Measurements from ENCODE around the gene ZNF532.
"Not testable (repeated sequence)": the region's sequence is repeated elsewhere in the genome, so short reads cannot be mapped to it uniquely, and the experiment has no call there.

The ZNF532 gene, protein sequence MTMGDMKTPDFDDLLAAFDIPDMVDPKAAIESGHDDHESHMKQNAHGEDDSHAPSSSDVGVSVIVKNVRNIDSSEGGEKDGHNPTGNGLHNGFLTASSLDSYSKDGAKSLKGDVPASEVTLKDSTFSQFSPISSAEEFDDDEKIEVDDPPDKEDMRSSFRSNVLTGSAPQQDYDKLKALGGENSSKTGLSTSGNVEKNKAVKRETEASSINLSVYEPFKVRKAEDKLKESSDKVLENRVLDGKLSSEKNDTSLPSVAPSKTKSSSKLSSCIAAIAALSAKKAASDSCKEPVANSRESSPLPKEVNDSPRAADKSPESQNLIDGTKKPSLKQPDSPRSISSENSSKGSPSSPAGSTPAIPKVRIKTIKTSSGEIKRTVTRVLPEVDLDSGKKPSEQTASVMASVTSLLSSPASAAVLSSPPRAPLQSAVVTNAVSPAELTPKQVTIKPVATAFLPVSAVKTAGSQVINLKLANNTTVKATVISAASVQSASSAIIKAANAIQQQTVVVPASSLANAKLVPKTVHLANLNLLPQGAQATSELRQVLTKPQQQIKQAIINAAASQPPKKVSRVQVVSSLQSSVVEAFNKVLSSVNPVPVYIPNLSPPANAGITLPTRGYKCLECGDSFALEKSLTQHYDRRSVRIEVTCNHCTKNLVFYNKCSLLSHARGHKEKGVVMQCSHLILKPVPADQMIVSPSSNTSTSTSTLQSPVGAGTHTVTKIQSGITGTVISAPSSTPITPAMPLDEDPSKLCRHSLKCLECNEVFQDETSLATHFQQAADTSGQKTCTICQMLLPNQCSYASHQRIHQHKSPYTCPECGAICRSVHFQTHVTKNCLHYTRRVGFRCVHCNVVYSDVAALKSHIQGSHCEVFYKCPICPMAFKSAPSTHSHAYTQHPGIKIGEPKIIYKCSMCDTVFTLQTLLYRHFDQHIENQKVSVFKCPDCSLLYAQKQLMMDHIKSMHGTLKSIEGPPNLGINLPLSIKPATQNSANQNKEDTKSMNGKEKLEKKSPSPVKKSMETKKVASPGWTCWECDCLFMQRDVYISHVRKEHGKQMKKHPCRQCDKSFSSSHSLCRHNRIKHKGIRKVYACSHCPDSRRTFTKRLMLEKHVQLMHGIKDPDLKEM (N-terminal part only)

DNA sequence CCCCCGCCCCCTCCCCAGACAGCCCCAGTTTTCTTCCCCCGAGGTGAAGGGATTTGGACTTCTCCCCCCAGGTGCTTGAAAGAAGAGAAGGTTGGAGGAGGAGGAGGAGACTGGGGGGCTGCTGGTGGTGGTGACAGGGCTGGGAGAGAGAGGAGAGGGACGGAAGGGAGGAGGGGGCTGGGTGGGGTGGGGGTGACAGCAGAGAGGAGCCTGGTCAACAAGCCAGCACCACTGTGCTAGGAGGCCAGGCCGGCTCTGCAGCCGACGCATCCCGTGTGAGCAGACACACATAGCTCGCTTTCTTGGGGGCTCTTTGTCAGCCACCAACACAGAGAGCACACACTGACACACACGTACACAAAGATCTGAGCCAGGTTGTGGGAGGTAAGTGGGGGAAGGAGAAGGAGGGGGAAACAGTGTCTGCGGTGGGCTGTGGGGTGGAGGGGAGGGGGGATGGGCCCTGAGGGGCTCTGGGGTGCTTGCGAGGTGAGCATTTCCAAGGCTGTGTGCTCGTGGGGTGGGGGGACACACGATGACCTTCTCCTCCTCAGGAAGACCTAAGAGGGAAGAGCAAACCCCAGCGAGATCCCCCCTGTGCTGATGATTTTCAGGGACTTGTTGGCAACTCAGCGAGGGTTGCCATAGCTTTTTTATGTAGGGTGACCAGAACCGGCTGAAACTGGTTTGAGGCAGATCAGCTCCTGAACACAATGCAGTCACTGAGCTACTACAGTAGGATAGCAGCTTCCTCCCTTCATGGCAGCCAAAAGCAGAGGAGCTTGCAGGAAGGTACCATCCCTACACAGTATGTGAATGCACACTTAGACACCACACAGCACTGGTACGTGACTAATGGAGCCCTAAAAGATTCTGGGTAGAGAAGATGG is at the start of gene ZNF532:
ZNF532 (plus strand) TSS at position 732 of the 887 bp plus-strand sequence. CDS start 53,411 bp downstream, outside the sequence.
- DNase-seq (ENCODE audit: low spot score), result peak; percentile 9

DNA sequence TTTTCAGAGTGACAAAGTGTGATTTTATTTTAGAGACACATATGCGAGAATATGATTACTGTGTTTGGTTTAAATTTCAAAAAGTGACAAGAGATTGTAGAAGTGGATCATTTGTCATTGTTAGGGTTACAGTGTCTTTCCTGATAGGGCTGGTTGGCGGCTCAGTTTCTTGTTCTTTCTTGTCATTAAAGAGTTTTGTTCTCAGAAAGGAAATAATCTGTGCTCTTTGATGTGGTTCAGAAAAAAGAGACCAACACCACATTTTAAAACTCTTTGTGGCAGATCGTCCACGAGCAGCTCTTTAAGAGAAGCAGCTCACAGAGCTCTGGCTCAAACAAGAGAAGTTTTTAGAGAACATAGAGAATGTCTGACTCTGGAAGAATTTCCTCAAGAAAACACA is 45.6 kb upstream of the ZNF532 start:
- peak; percentile 54 for DNase-seq (ENCODE audit: low spot score)

DNA sequence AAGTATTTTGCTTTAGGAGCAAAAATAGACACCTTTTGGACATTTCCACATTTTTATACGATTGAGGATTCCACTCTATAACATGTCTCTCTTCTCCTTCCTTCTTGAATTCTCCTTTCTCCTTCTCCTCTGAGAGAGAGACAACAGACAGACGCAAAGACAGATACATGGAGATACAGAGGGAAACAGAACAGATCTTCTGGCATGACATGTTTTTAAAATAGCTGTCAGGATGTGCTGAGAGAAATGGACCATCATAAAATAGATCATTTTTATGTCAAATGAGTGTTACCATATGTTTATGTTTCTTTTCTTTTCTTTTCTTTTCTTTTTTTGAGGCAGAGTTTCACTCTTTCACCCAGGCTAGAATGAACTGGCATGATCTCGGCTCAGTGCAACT is 44.4 kb upstream of the ZNF532 start:
- no peak for DNase-seq (ENCODE audit: low spot score)

DNA sequence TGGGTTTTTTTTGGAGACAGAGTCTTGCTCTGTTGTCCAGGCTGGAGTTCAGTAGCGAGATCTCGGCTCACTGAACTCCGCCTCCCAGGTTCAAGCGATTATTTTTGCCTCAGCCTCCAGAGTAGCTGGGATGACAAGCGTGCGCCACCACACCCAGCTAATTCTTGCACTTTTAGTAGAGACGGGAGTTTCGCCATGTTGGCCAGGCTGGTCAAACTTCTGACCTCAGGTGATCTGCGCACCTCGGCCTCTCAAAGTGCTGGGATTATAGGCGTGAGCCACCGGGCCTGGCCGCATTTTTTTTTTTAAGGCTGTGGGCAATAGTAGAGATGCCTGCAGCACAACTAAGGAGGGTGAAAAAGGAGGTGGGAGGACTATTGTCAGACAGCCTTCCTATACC is 41.7 kb upstream of the ZNF532 start:
- DNase-seq (ENCODE audit: low spot score), result no peak

DNA sequence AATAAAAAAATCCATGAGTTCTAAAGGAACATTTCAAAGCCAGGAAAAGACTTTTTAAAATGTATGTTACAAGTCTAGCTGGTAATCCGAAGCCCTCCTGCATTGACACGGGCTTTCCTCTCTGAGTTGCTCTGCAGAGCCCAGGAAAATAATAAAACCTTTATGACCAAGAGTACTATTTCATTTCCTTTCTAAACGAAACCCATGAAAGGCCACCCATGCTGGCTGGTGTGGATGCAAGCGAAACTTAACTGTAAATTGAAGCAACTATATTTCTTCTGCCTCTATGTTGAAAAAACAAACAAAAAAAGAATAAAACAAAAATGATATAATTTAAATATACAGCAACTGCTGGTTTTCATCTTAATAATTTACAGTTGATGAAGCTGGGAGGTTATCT is 41.3 kb upstream of the ZNF532 start:
- DNase-seq (ENCODE audit: low spot score), result no peak

DNA sequence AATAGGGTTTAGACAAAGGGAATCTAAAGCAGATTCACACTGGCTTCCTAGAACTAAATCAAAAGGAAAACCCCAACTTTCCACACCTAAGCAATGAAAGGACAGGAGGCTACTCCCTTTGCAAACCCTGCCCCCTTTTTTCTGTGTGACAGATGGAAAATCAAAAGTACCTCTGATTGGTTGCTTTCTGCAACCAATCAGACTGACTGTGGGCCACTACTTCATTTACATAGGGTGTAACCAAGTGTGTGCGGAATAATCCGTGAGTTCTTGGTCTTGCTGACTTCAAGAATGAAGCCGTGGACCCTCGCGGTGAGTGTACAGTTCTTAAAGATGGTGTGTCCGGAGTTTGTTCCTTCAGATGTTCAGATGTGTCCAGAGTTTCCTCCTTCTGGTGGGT is 37.8 kb upstream of the ZNF532 start:
- not testable (repeated sequence) for DNase-seq (ENCODE audit: low spot score)

DNA sequence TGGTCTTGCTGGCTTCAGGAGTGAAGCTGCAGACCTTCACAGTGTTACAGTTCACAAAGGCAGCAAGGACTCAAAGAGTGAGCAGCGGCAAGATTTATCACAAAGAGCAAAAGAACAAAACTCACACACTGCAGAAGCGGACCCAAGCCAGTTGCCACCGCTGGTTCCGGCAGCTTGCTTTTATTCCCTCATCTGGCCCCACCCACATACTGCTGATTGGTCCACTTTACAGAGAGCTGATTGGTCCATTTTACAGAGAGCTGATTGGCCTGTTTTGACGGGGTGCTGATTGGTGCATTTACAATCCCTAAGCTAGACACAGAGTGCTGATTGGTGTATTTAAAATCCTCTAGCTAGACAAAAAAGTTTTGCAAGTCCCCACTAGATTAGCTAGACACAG is 37.2 kb upstream of the ZNF532 start:
- DNase-seq (ENCODE audit: low spot score), result no peak

DNA sequence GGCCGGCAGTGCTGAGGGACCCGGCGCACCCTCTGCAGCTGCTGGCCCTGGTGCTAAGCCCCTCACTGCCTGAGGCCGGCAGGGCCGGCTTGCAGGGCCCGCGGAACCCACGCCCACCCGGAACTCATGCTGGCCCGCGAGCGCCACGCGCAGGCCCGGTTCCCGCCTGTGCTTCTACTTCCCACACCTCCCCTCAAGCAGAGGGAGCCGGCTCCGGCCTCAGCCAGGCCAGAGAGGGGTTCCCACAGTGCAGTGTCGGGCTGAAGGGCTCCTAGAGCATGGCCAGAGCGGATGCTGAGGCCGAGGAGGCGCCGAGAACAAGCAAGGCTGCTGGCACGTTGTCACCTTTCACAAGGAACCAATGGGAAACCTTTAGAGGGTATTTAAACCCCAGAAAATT is 36.8 kb upstream of the ZNF532 start:
- no peak for DNase-seq (ENCODE audit: low spot score)

DNA sequence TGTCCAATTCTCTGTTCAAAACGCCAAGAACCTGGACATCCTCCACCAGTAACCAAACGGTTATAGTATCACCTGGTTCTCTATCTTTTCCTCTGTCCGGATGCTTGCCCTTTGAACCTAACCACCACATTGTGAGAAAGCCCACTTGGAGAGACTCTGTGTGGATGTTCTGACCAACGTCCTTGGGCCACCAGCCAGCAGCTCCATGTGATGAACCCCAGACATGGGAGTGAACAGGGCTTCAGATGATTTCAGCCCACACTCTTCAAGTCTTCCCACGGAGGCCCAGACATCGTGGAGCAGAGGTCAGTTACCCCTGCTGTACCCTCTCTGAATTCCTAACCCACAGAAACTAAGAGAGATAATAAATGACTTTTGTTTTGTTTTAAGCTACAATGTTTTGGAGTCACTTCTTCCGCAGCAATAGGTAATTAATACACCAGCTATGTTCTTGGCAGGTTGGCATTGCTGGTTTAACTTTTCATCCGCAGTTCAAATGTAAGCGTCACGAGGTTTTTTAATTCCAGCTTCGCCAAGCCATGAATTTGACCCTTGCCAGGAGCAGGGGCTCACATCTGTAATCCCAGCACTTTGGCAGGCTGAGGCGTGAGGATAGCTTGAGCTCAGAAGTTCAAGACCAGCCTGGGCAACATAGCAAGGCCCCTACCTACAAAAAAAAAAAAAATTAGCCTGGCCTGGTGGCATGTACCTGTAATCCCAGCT is 36.1 kb upstream of the ZNF532 start:
- DNase-seq (ENCODE audit: low spot score), result no peak

DNA sequence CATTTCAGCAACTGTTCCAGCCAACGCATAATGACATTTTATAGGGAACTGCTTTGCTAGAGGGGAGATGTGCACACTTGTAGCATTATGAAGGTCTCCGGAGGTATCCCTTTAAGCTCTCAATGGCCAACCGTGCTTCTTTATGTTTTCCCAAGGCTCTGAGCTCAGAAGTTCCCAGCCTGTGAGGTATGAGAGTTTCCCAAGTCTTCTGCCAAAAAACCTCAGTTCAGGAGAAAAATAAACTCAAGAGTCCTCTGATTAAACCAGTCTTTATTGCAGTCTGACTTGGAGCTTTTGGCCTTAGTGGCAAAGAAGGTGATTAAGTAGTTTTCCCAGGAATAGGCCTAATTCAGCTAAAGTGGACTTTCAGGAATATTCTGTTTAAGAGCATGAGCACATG is 35.4 kb upstream of the ZNF532 start:
- DNase-seq (ENCODE audit: low spot score), result no peak

DNA sequence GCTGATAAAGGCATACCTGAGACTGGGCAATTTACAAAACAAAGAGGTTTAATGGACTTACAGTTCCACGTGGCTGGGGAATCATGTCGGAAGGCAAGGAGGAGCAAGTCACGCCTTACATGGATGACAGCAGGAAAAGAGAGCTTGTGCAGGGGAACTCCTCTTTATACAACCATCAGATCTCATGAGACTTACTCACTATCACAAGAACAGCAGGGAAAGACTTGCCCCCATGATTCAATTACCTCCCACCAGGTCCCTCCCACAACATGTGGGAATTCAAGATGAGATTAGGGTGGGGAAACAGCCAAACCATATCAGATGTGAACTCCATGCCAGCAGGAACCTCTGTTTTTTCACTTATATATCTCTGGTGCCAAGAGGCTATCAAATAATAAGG is 34.8 kb upstream of the ZNF532 start:
- DNase-seq (ENCODE audit: low spot score), result not testable (repeated sequence)

DNA sequence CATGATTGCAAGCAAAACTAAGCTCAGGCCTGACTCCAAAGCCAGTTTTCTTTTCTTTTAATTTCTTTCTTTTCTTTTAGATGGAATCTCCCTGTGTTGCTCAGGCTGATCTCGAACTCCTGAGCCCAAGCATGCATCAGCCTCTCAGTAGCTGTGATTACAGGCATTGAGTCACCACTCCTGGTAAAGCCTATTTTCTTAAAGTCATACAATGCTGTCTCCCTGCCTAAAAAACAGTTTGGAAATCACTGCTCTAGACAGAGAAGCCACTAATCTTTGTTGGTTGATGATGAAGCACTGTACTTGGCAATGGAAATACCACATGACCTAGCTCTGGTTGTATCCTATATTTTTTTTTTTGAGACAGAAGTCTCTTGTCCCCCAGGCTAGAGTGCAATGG is 33.1 kb upstream of the ZNF532 start:
- DNase-seq (ENCODE audit: low spot score), result no peak

DNA sequence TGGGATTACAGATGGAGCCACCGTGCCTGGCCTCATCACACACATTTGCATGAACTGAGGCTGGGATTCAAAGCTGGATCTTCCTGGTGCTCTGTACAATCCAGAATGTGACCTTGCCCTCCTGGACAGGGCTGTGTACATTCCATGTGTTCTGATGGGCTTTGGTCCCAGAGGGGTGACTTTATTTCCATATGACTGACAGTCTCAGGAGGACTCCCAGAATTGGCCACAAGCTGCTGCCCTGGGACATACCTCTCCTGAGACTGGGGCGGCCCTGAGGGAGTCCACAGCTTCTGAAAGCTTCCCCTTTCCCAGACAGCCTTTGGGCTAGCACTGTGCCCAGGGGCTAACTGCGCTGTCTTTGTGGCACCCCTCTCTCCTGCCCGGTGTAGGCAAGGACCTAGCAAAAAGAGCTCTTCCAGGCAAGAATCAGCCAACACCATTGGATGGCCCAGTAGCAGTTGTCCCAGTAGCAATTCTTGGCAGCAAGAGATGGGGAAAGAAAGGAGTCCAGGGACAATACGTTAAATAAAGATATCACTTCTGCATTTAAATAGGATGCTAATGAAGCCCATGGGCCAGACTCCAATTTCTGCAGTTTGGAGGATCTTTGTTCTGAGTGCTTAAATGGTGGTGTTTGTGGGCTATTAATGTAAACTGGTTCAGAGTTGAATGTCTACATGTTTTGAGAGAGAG is 26.4 kb upstream of the ZNF532 start:
- no peak for DNase-seq (ENCODE audit: low spot score)

DNA sequence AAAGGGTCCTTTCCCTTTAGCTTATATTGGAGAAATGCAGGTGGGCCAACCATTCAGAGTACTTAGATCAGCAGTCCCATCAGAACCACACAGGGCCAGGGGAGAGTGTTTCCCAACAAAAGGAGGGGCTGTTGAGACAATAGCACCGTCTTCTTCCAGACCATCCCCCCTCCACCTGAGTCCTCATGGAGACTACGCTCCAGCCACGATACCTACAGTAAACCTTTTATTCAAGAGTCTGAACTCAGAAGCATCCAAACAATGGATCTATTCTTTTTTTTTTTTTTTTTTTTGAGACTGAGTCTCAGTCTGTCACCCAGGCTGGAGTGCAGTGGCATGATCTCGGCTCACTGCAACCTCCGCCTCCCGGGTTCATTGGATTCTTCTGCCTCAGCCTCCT is 25.7 kb upstream of the ZNF532 start:
- no peak for DNase-seq (ENCODE audit: low spot score)

DNA sequence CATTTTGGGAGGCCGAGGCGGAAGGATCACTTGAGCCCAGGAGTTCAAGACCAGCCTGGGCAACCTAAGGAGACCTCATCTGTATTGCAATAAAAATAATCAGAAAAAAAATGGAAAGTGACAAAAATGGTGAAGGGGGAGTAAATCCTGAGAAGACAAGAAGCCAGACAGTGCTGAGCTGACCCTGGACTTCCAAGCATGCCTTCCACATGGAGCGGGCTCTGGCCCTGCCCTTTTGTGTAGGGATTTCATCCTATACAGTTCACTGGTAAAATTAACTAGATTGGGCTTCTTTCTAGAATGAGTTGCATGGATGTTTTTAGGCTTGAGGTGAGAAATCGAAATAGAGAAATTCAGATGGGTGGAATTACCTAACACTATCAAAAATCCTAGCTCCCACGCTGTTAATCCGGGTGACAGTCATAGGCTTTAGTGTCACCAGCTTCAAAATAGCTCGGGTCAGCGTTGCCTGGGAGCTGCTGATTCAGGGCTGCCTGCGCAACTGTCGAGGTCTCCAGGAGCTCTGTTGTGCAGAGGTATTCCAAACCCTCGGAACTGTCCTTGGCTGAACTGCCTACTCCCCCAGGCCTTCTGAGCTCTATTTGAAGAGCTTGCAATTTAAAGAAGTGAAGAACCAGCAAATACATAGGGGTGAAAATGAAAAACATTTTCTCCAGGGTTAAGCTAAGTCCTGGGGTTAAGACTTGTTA is 21.5 kb upstream of the ZNF532 start:
- no peak for DNase-seq (ENCODE audit: low spot score)

DNA sequence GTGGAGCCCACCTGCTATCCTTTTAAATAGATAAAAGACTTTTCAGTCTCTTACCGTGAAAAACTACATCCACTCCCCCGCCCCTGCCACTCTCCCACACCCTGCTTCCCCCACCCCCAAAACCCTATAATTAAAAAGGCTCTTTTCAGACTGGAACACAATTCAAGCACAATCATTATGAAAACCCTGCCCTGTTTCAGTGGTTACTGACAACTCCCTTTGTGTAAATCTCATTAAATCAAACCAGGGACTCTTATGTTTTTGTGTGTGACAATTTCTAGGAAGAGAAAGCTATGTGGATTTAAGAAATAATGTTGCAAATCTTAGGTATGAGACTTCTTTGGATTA is 21.0 kb upstream of the ZNF532 start:
- no peak for DNase-seq (ENCODE audit: low spot score)

DNA sequence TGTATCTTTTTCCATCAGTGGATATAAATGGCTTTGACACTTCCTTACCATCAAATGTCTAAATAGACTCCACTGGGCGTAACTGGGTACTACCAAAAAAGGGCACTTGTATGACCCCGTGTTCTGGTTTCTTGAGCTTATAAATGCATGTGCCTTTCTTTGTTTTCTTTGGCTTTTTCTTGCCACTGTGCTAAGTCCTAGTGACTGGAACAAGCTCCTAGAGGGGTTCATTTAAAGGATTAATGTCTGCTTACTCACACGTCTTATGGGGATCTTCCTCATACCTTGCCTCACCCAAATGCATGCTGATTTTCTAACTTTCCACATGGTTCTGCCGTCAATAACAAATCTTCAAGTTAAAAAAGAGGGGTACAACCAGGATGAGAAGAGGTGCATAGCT is 19.8 kb upstream of the ZNF532 start:
- no peak for DNase-seq (ENCODE audit: low spot score)

DNA sequence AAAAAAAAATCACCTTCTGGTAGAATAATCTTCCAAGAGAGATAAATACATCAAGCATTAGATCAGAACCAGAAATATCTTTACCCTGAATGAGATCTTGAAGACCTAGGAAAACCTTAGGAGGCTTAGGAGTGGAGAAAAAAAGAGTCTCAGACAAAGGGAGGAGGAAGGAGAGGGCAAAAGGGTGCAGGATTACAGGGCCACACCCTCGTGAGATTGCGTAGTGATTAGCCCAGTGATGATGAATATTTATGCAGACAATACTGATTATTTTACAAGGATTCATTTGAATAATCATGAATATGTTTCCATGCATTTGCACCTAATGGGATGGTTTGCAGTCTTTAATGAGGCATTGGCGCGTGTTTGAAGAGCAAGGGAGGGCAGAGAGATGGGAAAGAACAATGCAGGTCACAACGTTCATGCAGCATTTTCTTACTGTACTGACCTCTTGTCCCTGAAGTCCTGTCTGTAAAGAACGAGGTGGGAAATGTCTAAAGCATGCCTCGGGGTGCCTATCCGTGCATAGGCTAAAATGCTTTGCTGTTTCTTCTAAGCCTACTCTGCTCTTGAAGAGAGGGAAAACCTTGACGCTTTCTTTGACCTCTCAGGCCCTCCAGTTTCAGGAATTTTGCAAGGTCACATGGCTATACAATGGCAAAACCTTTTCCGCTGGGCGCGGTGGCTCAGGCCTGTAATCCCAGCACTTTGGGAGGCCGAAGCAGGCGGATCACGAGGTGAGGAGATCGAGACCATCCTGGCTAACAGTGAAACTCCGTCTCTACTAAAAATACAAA is 18.6 kb upstream of the ZNF532 start:
- no peak for DNase-seq (ENCODE audit: low spot score)

Measured in CD4-positive, alpha-beta T cell treated with Interleukin-6 at 100 ng/mL for 8 hours (primary cell).